HEK293 (cell line): ENCODE results near the gene SGSM2.
A peak's percentile ranks its signal among the peaks of the same experiment; 100 is the strongest.

Experiments
- CTCF ChIA-PET: fragments of 350-600 bp; formaldehyde crosslinking; extraction: SDS; loops from one replicate; lab custom pipeline; 2021; ENCODE audit warnings: antibody characterized with exemption; lab: Yijun Ruan, JAX
- POLR2A ChIA-PET: fragments of 300-600 bp; formaldehyde crosslinking; extraction: SDS; loops from one replicate; lab custom pipeline; 2020; ENCODE audit warnings: antibody characterized with exemption, inconsistent platforms; lab: Yijun Ruan, JAX
- H3K27ac ChIP-seq: fragments of 200-500 bp; sonication (Bioruptor generic); 2 replicates; pipeline ENCODE4 v1.5.1; 2014; ENCODE audit warnings: low read depth, low read length, control low read depth, inconsistent platforms; ENCODE audit errors: extremely low read depth
- H3K36me3 ChIP-seq, 2 experiments: fragments of 200-500 bp in 1 of 2; sonication (Bioruptor generic) in 1 of 2; 1 replicate in 1 of 2; 2 replicates in 1 of 2; pipeline ENCODE4 v1.5.1; 2014 to 2017; ENCODE audit warnings: inconsistent platforms in 2 of 2, low read length in 2 of 2; ENCODE audit not compliant: control insufficient read depth in 2 of 2, insufficient read depth in 1 of 2
- H3K4me1 ChIP-seq: fragments of 200-500 bp; sonication (Bioruptor generic); 2 replicates; pipeline ENCODE4 v1.5.1; 2014; ENCODE audit warnings: mild to moderate bottlenecking, low read length, inconsistent platforms; ENCODE audit not compliant: control insufficient read depth, insufficient read depth
- H3K4me3 ChIP-seq: 2 replicates; pipeline ENCODE4 v1.5.1; 2011; ENCODE audit warnings: low read depth, mild to moderate bottlenecking, control low read depth, low read length, moderate library complexity
- H3K9me3 ChIP-seq: fragments of 200-500 bp; sonication (Bioruptor generic); 2 replicates; pipeline ENCODE4 v1.5.1; 2014; ENCODE audit warnings: low read depth, low read length, inconsistent platforms; ENCODE audit not compliant: control insufficient read depth, insufficient read depth
- GLI4 ChIP-seq: fragments of 450-650 bp; formaldehyde crosslinking; IDR thresholded peaks from 2 replicates; pipeline ENCODE4 v1.5.1; 2016; ENCODE audit warnings: missing biosample characterization, missing genetic modification characterization
- PRDM1 ChIP-seq: fragments of 450-650 bp; formaldehyde crosslinking; IDR thresholded peaks from 2 replicates; pipeline ENCODE4; 2016; ENCODE audit warnings: missing biosample characterization, missing genetic modification characterization
- SP7 ChIP-seq: fragments of 450-650 bp; formaldehyde crosslinking; IDR thresholded peaks from 2 replicates; pipeline ENCODE4 v1.5.1; 2016; ENCODE audit warnings: missing biosample characterization, missing genetic modification characterization
- ZBTB8A ChIP-seq: fragments of 450-650 bp; formaldehyde crosslinking; IDR thresholded peaks from 2 replicates; pipeline ENCODE4 v1.5.1; 2016; ENCODE audit warnings: missing biosample characterization, missing genetic modification characterization
- ZIC2 ChIP-seq: fragments of 450-650 bp; formaldehyde crosslinking; IDR thresholded peaks from 2 replicates; pipeline ENCODE4 v1.5.1; 2016; ENCODE audit warnings: missing biosample characterization, missing genetic modification characterization
- ZNF10 ChIP-seq: fragments of 450-650 bp; formaldehyde crosslinking; IDR thresholded peaks from 2 replicates; pipeline ENCODE4 v1.5.1; 2017; ENCODE audit warnings: missing biosample characterization, missing genetic modification characterization
- ZNF132 ChIP-seq: fragments of 450-650 bp; formaldehyde crosslinking; IDR thresholded peaks from 2 replicates; pipeline ENCODE4 v1.5.1; 2017; ENCODE audit warnings: missing biosample characterization, missing genetic modification characterization, borderline replicate concordance
- ZNF133 ChIP-seq: fragments of 450-650 bp; formaldehyde crosslinking; IDR thresholded peaks from 2 replicates; pipeline ENCODE4 v1.5.1; 2016; ENCODE audit warnings: missing biosample characterization, missing genetic modification characterization
- ZNF19 ChIP-seq: fragments of 450-650 bp; formaldehyde crosslinking; IDR thresholded peaks from 2 replicates; pipeline ENCODE4; 2016; ENCODE audit warnings: missing biosample characterization, missing genetic modification characterization, low read depth
- ZNF24 ChIP-seq: fragments of 450-650 bp; formaldehyde crosslinking; IDR thresholded peaks from 2 replicates; pipeline ENCODE4 v1.5.1; 2016; ENCODE audit warnings: missing biosample characterization, missing genetic modification characterization
- ZNF529 ChIP-seq: fragments of 450-650 bp; formaldehyde crosslinking; IDR thresholded peaks from 2 replicates; pipeline ENCODE4 v1.5.1; 2017; ENCODE audit warnings: missing genetic modification characterization, missing biosample characterization; ENCODE audit not compliant: insufficient replicate concordance
- ZNF561 ChIP-seq: fragments of 450-650 bp; IDR thresholded peaks from 2 replicates; pipeline ENCODE4 v1.5.1; 2018; ENCODE audit warnings: missing biosample characterization, missing genetic modification characterization, borderline replicate concordance
- ZNF610 ChIP-seq: fragments of 450-650 bp; formaldehyde crosslinking; IDR thresholded peaks from 2 replicates; pipeline ENCODE4 v1.5.1; 2016; ENCODE audit warnings: missing biosample characterization, missing genetic modification characterization, borderline replicate concordance
- ZNF660 ChIP-seq: fragments of 450-650 bp; IDR thresholded peaks from 2 replicates; pipeline ENCODE4 v1.5.1; 2018; ENCODE audit warnings: missing biosample characterization, mild to moderate bottlenecking, missing genetic modification characterization
- ZSCAN16 ChIP-seq: fragments of 450-650 bp; formaldehyde crosslinking; IDR thresholded peaks from 2 replicates; pipeline ENCODE4 v1.5.1; 2016; ENCODE audit warnings: missing biosample characterization, missing genetic modification characterization
- TF ChIP-seq, protein P1 (sequence below): fragments of 450-650 bp; formaldehyde crosslinking; IDR thresholded peaks from 2 replicates; pipeline ENCODE4 v1.5.1; 2016; ENCODE audit warnings: missing biosample characterization, missing genetic modification characterization
- TF ChIP-seq, protein P2 (sequence below): fragments of 450-650 bp; formaldehyde crosslinking; IDR thresholded peaks from 2 replicates; pipeline ENCODE4 v1.5.1; 2016; ENCODE audit warnings: missing biosample characterization, missing genetic modification characterization

Gene SGSM2

DNA sequence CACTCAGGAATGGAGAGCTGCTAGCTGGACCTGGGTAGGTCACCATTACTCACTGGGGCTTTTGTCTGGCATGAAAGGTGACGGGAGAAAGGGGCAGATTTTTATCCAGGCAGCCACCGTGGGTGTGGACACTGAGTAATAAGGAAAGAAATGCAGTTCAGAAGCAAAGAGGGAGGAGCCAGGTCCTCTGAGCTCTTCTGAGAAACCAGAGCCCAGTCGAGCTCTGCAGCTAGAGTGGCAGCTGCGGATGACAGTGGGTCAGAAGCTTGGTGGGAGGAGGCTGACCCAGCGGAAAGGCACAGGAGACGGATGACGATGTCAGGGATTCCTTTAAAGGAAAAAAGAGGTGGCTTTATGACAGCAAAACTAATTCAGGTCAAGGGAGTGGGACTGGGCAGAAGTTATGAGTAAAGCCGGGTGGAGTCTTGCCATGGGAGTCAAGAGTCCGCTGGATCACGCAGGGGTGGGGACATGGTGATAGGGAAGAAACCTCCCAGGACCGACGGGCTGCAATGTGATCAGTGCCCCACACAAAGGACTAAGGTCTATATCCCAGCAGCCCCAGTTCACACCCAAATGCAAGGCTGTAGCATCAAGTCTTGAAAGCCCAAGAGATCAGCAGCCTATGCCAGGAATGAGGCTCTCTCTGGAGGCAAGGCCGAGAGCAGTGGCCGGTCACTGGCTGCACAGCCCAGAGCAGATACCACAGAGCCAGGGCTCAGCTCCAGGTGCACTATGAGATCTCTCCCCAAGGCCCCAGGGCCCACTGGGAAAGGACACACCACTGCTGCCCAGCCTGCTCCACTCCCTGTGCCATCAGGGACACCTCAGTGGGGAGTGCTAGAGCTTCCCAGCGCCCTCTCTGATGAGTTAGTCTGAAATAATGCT lies 69.8 kb downstream of the SGSM2 start (continued):
- TF ChIP-seq SP7 (tag by site-specific recombination) (0 out of 2 replicates have a peak, but pooled peaks have one; percentile 23), ZSCAN16 (no peak), GLI4 (tag by site-specific recombination) (no peak)

DNA sequence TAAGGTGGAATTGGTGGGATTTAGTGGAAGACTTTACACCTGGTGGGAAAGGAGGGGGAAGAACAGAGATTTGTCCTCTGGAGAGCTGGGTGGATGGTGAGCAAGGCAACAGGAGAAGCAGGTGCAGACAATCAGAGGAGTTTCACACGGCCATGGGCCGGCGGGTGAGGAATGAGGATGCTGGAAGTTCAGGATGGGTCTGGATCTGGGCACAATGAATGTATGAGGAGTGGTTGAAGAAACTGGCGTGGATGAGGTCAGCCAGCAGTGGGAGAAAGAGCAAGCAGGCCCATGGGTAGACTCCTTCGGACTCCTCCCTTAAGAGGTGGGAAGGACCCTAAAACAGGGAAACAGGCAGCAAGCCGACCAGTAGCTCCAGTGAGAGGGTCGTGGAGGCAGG lies 73.7 kb downstream of the SGSM2 start:
- H3K4me3 ChIP-seq, result no peak overlapping the region
- H3K9me3 ChIP-seq, result no peaks in the 10 kb centered on the region
- H3K4me1 ChIP-seq, result no peaks in the 10 kb centered on the region
- ChIA-PET POLR2A (interaction anchor here (0.8 kb wide), 1 partner anchor 26 kb away, joined by 3 read pairs; no protein-coding TSS in a partner anchor), CTCF (interaction anchor here (1.1 to 4.6 kb wide), 4 partner anchors 11 to 207 kb away, joined by 3 to 75 read pairs (median 4); no protein-coding TSS in a partner anchor)
- TF ChIP-seq ZNF660 (tag by site-specific recombination) (no peak), ZNF133 (no peak), ZNF132 (no peak), ZNF529 (tag by site-specific recombination) (no peak), ZNF561 (tag by site-specific recombination) (no peak), PRDM1 (tag by site-specific recombination) (no peak), ZNF24 (tag by site-specific recombination) (no peak), ZNF610 (tag by site-specific recombination) (no peak), ZNF19 (tag by site-specific recombination) (no peak), ZNF10 (tag by site-specific recombination) (no peak)
- TF ChIP-seq, protein P1, sequence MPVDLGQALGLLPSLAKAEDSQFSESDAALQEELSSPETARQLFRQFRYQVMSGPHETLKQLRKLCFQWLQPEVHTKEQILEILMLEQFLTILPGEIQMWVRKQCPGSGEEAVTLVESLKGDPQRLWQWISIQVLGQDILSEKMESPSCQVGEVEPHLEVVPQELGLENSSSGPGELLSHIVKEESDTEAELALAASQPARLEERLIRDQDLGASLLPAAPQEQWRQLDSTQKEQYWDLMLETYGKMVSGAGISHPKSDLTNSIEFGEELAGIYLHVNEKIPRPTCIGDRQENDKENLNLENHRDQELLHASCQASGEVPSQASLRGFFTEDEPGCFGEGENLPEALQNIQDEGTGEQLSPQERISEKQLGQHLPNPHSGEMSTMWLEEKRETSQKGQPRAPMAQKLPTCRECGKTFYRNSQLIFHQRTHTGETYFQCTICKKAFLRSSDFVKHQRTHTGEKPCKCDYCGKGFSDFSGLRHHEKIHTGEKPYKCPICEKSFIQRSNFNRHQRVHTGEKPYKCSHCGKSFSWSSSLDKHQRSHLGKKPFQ, result no peak
- peaks cover 14 to 26% of the 10 kb centered on the region in 2 experiments; a peak in 2 of 3 replicates for H3K36me3 ChIP-seq
- H3K27ac ChIP-seq, result no peak overlapping the region

DNA sequence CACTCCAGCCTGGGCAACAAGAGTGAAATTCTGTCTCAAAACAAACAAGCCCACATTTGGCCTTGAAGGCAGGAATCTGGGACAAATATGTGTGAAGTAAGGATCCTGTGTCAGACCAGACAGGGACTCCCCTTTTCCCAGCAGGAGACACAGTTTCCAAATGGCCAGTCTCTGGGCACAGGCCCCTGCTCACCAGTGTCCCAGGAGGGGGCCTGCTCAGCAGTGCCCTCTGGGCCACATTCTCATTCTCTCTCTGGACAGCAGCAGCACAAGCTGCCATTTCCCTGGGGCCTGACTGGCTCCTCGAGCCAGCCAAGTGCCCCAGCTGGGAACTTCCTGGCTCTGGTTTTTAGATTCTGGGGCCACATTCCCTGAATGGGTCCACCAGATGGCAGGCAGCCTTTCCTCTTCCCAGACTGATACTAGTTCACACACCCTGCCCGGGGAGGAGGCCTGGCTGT lies 75.3 kb downstream of the SGSM2 start:
- H3K4me1 ChIP-seq, result no peaks in the 10 kb centered on the region
- no peak overlapping the region for H3K4me3 ChIP-seq
- POLR2A ChIA-PET, result interaction anchor here (1.2 kb wide), 1 partner anchor 30 kb away, joined by 7 read pairs; no protein-coding TSS in a partner anchor
- H3K36me3 ChIP-seq, result peaks cover 17 to 30% of the 10 kb centered on the region in 2 experiments; a peak in 2 of 3 replicates
- TF ChIP-seq ZIC2 (tag by site-specific recombination) (peak; percentile 85), ZBTB8A (no peak)
- TF ChIP-seq, protein P2, sequence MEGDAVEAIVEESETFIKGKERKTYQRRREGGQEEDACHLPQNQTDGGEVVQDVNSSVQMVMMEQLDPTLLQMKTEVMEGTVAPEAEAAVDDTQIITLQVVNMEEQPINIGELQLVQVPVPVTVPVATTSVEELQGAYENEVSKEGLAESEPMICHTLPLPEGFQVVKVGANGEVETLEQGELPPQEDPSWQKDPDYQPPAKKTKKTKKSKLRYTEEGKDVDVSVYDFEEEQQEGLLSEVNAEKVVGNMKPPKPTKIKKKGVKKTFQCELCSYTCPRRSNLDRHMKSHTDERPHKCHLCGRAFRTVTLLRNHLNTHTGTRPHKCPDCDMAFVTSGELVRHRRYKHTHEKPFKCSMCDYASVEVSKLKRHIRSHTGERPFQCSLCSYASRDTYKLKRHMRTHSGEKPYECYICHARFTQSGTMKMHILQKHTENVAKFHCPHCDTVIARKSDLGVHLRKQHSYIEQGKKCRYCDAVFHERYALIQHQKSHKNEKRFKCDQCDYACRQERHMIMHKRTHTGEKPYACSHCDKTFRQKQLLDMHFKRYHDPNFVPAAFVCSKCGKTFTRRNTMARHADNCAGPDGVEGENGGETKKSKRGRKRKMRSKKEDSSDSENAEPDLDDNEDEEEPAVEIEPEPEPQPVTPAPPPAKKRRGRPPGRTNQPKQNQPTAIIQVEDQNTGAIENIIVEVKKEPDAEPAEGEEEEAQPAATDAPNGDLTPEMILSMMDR (tag by site-specific recombination), result peak; percentile 67
- no peaks in the 10 kb centered on the region for H3K9me3 ChIP-seq
- H3K27ac ChIP-seq, result peak overlapping the region; percentile 31; the same call in 1 of the 2 replicates
- CTCF ChIA-PET, result interaction anchor here (0.5 to 4.6 kb wide), 6 partner anchors 9 to 358 kb away, joined by 3 to 75 read pairs (median 4); no protein-coding TSS in a partner anchor
